ENCODE measurements around the gene SPA17.

The SPA17 gene

DNA sequence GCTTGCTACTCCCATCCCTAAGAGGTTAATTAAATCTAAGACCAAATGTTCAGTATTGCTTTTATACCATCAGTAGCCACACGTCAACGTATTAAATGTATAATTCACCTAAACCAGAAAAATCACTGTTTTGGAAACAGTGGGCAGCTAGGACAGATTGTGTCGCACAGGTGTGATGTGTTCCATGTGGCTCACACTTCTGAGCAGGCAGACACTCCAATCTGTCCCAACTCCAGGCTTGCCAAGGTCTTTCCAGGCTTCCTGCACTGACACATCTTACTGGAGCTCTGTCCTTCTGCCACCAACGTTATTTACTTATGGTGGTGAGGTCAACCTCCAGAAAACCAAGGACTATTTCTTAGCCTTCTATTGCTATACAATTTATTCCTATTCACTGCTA lies 11.6 kb upstream of the SPA17 start:
- DNase-seq (ENCODE audit: low spot score) = no peak

GRCh38 chr11:124663861-124664260 lies 9.8 kb upstream of the SPA17 start:
- DNase-seq (ENCODE audit: low spot score) = no peak

- DNase-seq (ENCODE audit: low spot score) = no peak
Observed at GRCh38 chr11:124667601-124668000, 6.1 kb upstream of the SPA17 start.

GRCh38 chr11:124669193-124669592 lies 4.5 kb upstream of the SPA17 start:
- DNase-seq (ENCODE audit: low spot score) = peak; percentile 64

DNA sequence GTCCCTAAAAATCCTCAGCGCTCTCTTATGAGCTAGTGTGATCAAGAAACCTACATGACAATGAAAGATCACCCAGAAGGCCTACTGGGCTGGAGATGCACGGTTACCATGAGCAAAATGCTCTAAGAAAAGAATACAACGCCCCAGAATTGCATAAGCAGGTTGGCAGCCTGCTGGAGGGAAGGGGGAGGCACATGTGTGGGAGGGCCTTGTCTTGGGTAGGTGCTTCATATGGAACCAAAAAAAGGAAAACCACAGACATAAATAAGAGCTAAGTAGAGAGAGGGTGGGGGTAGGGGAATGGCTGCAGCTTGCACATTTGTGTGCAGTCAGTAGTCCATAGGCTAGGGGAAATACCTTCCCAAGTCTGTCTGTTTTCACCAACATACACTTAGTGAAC lies 3.0 kb upstream of the SPA17 start:
- DNase-seq (ENCODE audit: low spot score) = no peak

DNA sequence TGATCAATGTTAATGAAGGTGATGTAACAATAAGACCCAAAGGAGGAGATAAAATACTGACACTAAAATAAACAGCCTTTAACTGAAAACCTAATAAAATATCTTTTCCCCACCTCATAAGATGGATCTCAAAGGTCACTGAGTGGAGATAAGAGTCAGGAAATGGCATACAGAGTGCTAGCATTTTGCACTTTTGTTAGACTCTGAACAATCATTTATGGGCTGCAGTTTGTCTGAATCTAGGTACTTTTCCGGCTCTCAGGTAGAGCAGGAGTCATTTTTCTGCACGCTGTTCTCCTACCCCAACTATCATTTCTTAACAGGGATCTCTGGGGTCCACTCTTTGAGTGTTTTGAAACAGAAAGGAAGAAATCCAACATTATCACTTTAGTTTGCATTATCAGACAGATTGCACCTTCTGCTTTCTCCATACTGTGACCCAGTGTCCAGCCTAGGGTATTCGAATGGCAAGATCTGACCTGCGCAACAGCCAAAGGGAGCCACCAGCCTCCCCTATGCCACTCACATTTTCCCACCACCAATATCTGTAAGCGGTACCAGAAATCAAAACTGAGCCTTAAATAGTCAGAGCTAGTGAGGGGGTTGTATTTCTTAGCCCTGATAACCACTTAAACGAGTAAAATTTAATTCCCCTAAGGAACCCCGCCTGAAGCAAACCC lies 1.0 kb upstream of the SPA17 start:
- no peak for DNase-seq (ENCODE audit: low spot score)

GRCh38 chr11:124674168-124674517 lies 439 bp downstream of the SPA17 start:
- no peak for DNase-seq (ENCODE audit: low spot score)

DNA sequence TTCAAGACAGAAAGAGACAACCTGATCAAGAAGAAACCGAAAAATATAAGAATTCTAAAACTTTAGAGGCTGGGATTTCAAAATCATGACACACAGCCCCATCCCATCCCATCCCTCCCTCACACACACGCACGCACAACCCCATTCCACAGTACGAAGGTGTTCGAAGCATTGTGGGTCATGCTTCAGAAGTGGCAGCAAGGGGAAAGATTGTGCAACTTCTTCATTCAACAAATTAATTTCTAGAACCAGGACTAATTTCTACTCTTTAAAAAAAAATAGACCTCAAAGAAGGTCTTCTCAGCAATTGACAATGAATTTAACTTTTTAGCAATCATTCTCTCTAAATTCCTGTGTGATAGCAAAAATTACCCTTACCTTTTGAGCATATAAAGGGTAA lies 867 bp downstream of the SPA17 start:
- DNase-seq (ENCODE audit: low spot score) = no peak

DNA sequence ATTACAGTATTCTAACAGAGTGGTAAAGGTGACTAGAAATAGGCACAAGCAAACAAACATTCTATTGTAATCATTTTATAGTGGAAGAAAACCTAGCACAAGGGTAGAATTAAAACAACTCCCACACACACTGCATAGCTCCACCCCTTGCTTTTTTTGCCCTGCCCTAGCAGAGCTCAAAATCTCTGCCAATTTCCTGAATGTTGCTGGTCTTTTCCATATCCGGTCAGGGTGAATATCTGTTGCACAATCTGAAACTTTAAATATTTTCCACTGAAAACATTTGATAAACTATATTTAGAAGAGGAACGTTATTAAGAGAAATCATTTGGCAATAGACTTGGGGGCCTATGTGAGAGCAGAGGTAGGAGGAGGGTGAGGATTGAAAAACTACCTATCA lies 2.7 kb downstream of the SPA17 start:
- DNase-seq (ENCODE audit: low spot score) = peak; percentile 65

DNA sequence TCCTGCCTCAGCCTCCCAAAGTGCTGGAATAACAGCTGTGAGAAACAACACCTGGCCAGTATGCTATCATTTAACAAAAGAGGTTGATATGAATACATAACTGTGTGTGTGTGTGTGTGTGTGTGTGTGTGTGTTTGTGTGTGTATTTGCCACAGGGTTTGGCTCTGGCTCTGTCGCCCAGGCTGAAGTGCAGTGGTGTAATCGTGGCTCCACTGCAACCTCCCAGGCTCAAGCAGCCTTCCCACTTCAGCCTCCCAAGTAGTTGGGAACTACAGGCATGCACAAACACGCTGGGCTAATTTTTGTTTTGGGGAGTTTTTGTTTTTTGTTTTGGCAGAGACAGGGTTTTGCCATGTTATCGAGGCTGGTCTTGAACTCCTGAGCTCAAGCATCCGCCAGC lies 4.7 kb downstream of the SPA17 start:
- DNase-seq (ENCODE audit: low spot score) = no peak

GRCh38 chr11:124681421-124681820 lies 7.7 kb downstream of the SPA17 start:
- DNase-seq (ENCODE audit: low spot score) = no peak

DNA sequence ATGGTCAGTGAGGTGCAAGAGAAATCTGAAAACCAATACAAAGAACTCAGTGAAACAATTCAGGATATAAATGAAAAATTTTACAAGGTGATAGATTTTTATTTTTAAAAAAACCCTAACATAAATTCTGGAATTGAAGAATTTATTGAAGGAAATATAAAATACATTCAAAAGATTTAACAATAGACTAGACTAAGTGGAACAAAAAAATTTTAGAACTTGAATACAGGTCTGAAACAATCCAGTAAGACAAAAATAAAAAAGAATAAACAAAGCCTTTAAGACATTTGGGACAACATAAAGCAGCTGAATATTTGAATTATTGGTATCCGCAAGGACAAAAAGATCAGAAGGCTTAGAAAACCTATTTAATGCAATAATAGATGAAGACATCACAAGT lies 8.7 kb downstream of the SPA17 start:
- no peak for DNase-seq (ENCODE audit: low spot score)

GRCh38 chr11:124693142-124693541 lies 19.4 kb downstream of the SPA17 start:
- DNase-seq (ENCODE audit: low spot score) = no peak

DNA sequence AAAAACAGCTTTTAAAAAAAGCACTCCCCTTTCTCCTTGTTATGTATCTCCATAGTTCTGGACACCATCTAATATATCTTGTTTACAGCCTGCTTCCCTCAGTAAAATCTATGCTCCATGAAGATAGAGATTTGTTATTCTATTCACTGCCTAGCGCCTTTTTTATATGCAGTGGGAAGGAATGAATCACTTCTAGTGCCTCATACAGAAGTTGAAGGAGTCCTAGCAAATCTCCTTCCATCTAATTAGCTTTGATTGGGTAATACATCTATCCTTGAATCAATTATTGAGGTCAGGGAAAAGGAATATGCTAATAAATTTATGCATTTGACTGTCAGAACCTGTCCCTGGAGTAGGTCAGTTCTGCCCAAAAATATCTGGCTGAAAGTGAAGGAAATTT lies 25.8 kb downstream of the SPA17 start:
- DNase-seq (ENCODE audit: low spot score) = no peak

DNA sequence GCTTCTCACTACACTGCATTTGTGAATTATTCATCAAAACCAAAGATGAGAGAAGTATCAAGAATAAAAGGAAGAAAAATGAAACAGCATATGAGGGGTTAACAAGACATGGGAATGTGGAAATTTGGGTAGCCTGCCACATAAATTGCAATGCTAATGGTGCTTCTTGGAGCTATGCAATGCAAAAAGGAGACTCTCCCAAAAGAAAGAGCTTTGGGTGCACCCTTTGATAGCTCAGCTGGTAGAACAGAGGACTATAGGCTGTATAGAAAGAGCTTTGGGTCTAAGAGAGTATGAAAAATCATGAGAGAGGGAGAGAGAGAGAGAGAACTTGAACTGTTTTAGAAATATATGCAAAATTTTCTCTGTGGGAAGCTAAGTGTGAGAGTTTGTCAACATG lies 26.3 kb downstream of the SPA17 start:
- no peak for DNase-seq (ENCODE audit: low spot score)

- no peak for DNase-seq (ENCODE audit: low spot score)
Observed at GRCh38 chr11:124707829-124708228, 34.1 kb downstream of the SPA17 start.

DNA sequence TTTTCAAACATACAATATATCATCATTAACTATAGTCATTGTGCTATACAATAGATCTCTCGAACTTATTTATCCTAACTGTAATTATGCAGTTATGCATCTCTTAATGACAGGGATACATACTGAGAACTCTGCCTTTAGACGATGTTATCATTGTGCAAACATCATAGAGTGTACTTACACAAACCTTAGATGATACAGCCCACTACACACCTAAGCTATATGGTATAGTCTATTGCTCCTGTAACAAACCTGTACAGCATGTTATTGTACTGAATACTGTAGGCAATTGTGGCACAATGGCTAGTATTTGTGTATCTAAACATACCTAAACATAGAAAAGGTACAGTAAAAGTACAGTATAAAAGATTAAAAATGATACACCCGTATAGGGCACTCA lies 38.7 kb downstream of the SPA17 start:
- no peak for DNase-seq (ENCODE audit: low spot score)

DNA sequence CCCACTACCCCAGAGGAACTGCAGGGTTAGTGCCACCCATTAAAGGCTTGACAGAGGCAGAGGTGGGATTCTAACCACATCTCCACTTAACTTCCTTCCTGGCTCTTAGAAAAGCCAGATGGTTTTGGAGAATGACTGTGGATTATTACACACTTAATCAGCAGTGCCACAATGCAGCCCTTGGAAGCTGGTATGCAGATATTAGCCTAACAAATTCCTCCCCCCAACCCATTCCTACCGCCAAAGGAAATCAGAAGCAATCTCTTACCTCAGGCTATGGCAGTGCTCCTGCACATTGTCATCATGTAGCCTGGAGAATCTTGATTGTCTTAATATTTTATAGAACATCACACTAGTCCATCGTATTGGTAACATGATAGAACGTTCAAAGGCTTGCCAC lies 42.9 kb downstream of the SPA17 start:
- DNase-seq (ENCODE audit: low spot score) = no peak

GRCh38 chr11:124717421-124717785 lies 43.7 kb downstream of the SPA17 start:
- peak; percentile 51 for DNase-seq (ENCODE audit: low spot score)

- DNase-seq (ENCODE audit: low spot score) = peak; percentile 53
Observed at GRCh38 chr11:124717786-124718651, 44.3 kb downstream of the SPA17 start.

- DNase-seq (ENCODE audit: low spot score) = no peak
Observed at GRCh38 chr11:124718801-124719200, 45.1 kb downstream of the SPA17 start.

GRCh38 chr11:124719534-124719933 lies 45.8 kb downstream of the SPA17 start:
- no peak for DNase-seq (ENCODE audit: low spot score)

DNA sequence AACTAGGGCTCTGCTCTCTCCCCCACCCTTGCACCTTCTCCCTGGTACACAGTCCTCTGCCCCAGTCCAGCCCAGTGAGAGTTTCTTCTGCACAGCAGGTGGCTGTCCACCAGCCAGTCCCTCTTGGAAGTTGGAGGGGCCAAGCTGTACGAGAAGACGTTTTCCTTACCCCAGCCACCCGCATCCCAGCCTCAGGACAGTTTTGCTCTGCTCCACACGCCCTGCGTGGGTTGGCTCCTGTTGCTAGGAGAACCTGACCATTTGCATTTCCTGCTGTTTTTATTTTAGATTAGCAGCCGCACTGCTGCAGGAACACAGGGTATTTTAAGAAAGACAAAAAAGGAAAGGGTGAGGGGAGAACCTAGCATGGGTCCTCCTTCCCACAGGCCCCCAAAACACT lies 48.5 kb downstream of the SPA17 start:
- DNase-seq (ENCODE audit: low spot score) = no peak
